HEK293 (cell line): ENCODE measurements around the gene OGFOD2.

Source experiments
- MZF1 ChIP-seq: fragments of 450-650 bp; formaldehyde crosslinking; IDR thresholded peaks from 2 replicates; pipeline ENCODE4 v1.5.1; 2017; ENCODE audit warnings: missing biosample characterization, missing genetic modification characterization, borderline replicate concordance
- ZNF292 ChIP-seq: fragments of 450-650 bp; formaldehyde crosslinking; IDR thresholded peaks from 2 replicates; pipeline ENCODE4 v1.5.1; 2016; ENCODE audit warnings: low read depth, missing biosample characterization, missing genetic modification characterization, borderline replicate concordance
- TF ChIP-seq, protein P1 (sequence below): fragments of 450-650 bp; formaldehyde crosslinking; IDR thresholded peaks from 2 replicates; pipeline ENCODE4 v1.5.1; 2016; ENCODE audit warnings: missing biosample characterization, missing genetic modification characterization
- TF ChIP-seq, protein P2 (sequence below): fragments of 450-650 bp; formaldehyde crosslinking; IDR thresholded peaks from 2 replicates; pipeline ENCODE4 v1.5.1; 2016; ENCODE audit warnings: missing biosample characterization, missing genetic modification characterization
- TF ChIP-seq, protein P3 (sequence below): fragments of 450-650 bp; formaldehyde crosslinking; IDR thresholded peaks from 2 replicates; pipeline ENCODE4 v1.5.1; 2016; ENCODE audit warnings: missing biosample characterization, missing genetic modification characterization

DNA sequence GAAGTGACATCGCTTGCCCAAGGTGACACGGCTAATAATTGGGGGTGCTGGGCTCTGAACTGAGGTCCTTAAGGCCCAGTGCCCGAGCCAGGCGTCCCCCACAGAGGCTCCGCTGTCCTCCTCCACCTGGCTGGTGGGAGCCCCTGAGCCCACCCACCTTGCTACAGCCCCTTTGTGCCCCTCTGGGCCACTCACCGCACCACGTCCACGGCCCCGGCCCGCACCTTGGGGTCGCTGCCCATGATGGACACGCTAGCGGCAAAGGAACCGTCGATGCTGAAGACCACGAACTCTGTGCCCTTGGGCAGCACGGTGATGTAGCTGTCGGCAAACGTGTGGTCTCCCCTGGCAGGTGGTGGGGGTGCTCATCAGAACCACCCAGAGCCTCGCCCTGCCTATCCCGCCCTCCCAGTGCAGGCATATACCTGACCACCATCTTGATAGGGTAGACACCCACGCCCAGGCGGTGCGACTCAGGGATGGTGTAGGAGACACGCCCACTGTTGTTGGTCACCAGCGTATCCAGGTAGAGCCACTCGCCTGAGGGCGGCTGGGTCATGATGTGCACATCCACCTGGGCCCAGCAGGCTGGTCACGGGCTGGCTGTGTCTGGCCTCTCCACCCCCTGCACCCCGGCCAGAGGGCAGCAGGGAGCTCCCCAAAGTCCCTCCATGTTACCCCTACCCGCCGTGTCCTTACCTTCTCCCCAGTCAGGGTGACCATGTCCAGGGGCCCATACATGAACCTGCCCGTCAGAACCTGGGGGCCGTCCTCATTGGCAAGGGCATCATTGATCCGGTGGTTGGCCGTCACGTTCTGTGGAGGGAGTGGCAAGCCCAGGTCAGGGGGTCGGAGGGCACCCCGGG, 12.3 kb downstream of the OGFOD2 start:
- TF ChIP-seq MZF1 (tag by site-specific recombination) (no peak), ZNF292 (no peak)
- TF ChIP-seq, protein P1, sequence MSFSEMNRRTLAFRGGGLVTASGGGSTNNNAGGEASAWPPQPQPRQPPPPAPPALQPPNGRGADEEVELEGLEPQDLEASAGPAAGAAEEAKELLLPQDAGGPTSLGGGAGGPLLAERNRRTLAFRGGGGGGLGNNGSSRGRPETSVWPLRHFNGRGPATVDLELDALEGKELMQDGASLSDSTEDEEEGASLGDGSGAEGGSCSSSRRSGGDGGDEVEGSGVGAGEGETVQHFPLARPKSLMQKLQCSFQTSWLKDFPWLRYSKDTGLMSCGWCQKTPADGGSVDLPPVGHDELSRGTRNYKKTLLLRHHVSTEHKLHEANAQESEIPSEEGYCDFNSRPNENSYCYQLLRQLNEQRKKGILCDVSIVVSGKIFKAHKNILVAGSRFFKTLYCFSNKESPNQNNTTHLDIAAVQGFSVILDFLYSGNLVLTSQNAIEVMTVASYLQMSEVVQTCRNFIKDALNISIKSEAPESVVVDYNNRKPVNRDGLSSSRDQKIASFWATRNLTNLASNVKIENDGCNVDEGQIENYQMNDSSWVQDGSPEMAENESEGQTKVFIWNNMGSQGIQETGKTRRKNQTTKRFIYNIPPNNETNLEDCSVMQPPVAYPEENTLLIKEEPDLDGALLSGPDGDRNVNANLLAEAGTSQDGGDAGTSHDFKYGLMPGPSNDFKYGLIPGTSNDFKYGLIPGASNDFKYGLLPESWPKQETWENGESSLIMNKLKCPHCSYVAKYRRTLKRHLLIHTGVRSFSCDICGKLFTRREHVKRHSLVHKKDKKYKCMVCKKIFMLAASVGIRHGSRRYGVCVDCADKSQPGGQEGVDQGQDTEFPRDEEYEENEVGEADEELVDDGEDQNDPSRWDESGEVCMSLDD (tag by site-specific recombination): no peak
- TF ChIP-seq, protein P2, sequence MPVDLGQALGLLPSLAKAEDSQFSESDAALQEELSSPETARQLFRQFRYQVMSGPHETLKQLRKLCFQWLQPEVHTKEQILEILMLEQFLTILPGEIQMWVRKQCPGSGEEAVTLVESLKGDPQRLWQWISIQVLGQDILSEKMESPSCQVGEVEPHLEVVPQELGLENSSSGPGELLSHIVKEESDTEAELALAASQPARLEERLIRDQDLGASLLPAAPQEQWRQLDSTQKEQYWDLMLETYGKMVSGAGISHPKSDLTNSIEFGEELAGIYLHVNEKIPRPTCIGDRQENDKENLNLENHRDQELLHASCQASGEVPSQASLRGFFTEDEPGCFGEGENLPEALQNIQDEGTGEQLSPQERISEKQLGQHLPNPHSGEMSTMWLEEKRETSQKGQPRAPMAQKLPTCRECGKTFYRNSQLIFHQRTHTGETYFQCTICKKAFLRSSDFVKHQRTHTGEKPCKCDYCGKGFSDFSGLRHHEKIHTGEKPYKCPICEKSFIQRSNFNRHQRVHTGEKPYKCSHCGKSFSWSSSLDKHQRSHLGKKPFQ (tag by site-specific recombination): no peak
- TF ChIP-seq, protein P3, sequence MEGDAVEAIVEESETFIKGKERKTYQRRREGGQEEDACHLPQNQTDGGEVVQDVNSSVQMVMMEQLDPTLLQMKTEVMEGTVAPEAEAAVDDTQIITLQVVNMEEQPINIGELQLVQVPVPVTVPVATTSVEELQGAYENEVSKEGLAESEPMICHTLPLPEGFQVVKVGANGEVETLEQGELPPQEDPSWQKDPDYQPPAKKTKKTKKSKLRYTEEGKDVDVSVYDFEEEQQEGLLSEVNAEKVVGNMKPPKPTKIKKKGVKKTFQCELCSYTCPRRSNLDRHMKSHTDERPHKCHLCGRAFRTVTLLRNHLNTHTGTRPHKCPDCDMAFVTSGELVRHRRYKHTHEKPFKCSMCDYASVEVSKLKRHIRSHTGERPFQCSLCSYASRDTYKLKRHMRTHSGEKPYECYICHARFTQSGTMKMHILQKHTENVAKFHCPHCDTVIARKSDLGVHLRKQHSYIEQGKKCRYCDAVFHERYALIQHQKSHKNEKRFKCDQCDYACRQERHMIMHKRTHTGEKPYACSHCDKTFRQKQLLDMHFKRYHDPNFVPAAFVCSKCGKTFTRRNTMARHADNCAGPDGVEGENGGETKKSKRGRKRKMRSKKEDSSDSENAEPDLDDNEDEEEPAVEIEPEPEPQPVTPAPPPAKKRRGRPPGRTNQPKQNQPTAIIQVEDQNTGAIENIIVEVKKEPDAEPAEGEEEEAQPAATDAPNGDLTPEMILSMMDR (tag by site-specific recombination): no peak
